Common myeloid progenitor, CD34-positive (primary cell): Measurements from ENCODE around the gene SEC14L2.
"Not testable (repeated sequence)": the region's sequence is repeated elsewhere in the genome, so short reads cannot be mapped to it uniquely, and the experiment has no call there.

Source experiments
- CTCF ChIA-PET: fragments of 350-600 bp; sonication (Branson Sonifier 250); formaldehyde crosslinking; loops from one replicate; lab custom pipeline; 2021; ENCODE audit warnings: antibody characterized with exemption; lab: Charles Lee
- POLR2A ChIA-PET: fragments of 350-600 bp; sonication (Branson Sonifier 250); formaldehyde crosslinking; loops from one replicate; lab custom pipeline; 2021; ENCODE audit warnings: antibody characterized with exemption; lab: Charles Lee
- DNase-seq, 3 donors: peaks; one replicate each; pipeline versions ENCODE4 v3.0.0 to v3.0.0-alpha.2; 2013
- H3K27ac ChIP-seq, 2 experiments: 1 replicate in 1 of 2; 2 replicates in 1 of 2; pipeline ENCODE4 v1.7.0; 2013; ENCODE audit warnings: inconsistent platforms in 2 of 2, low read length in 2 of 2, mild to moderate bottlenecking in 2 of 2, low read depth in 1 of 2, moderate library complexity in 1 of 2; ENCODE audit not compliant: severe bottlenecking in 2 of 2, insufficient read depth in 1 of 2, poor library complexity in 1 of 2
- H3K27me3 ChIP-seq, 5 experiments: replicated peaks in 2 of 5; 1 replicate in 3 of 5; 2 replicates in 2 of 5; pipeline versions ENCODE4 v1.6.1 to v1.7.0; 2013; ENCODE audit warnings: low read length in 4 of 5, mild to moderate bottlenecking in 2 of 5, moderate library complexity in 2 of 5, inconsistent platforms in 1 of 5; ENCODE audit not compliant: insufficient read depth in 5 of 5, control insufficient read depth in 4 of 5
- H3K36me3 ChIP-seq, 4 experiments: 1 replicate in 2 of 4; 2 replicates in 2 of 4; pipeline versions ENCODE4 v1.6.1 to v1.7.0; 2013; ENCODE audit warnings: low read length in 3 of 4, control low read depth in 1 of 4, mild to moderate bottlenecking in 1 of 4; ENCODE audit not compliant: control insufficient read depth in 4 of 4, insufficient read depth in 4 of 4
- H3K4me1 ChIP-seq, 4 experiments: 1 replicate in 3 of 4; 2 replicates in 1 of 4; pipeline versions ENCODE4 v1.6.1 to v1.7.1; 2013; ENCODE audit warnings: low read length in 3 of 4, mild to moderate bottlenecking in 3 of 4, control low read depth in 1 of 4, inconsistent platforms in 1 of 4, moderate library complexity in 1 of 4; ENCODE audit not compliant: control insufficient read depth in 4 of 4, insufficient read depth in 4 of 4; ENCODE audit errors: control extremely low read depth in 1 of 4
- H3K4me3 ChIP-seq, 7 experiments: 1 replicate in 4 of 7; 2 replicates in 3 of 7; pipeline versions ENCODE4 v1.5.1 to v1.7.0; 2013; ENCODE audit warnings: mild to moderate bottlenecking in 7 of 7, low read length in 6 of 7, moderate library complexity in 6 of 7, inconsistent platforms in 2 of 7, low read depth in 2 of 7, control low read depth in 1 of 7; ENCODE audit not compliant: insufficient read depth in 4 of 7, control insufficient read depth in 1 of 7; ENCODE audit errors: extremely low read depth in 1 of 7
- H3K9me3 ChIP-seq, 5 experiments: 1 replicate in 4 of 5; 2 replicates in 1 of 5; pipeline versions ENCODE4 v1.6.1 to v1.7.1; 2013; ENCODE audit warnings: low read length in 4 of 5, mild to moderate bottlenecking in 2 of 5, inconsistent platforms in 1 of 5, low read depth in 1 of 5, moderate library complexity in 1 of 5; ENCODE audit not compliant: control insufficient read depth in 4 of 5, insufficient read depth in 2 of 5; ENCODE audit errors: control extremely low read depth in 1 of 5
- WGBS: methylation state at CpG from one replicate; pipeline ENCODE4 v1.1.5; 2013; ENCODE audit not compliant: insufficient coverage; 5-methylcytosine and 5-hydroxymethylcytosine counted together

The SEC14L2 gene

DNA sequence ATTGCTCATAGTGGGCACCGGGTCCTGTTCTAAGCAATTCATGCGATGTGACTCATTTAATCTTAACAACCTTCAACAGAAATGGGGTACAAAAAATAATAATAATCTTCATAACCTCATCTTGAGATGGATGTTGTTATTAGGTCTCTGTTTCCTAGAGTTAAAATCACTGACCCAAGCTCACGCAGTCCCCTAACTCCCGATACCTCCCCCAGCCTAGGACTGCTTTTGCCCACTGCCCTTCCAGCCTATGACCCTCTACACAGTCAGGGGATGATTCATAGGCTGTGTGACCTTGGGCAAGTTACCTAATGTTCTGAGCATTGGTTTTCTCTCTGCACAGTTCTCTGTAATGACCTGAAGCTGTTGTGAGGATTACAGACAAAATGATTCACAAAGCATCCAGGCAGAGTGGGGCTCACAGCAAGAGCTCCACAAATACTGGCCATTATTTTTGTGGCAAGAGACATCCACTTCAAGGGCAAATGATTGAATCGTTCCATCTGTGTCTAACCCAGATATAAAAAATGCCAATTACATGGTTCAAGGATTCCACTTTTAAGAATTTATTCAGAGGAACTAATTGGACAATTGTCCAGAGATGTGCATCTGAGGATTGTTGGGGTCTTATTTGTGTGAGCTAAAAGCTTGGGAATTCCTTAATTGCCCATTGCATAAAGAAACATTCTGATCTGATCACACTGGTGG, 48.8 kb downstream of the SEC14L2 start:
- POLR2A ChIA-PET = no interaction called here
- Histone ChIP-seq H3K27me3 (peaks cover 0 to 12% (median 0%) of the 10 kb centered on the region in 5 experiments), H3K4me3 (no peak overlapping the region), H3K9me3 (no peaks in the 10 kb centered on the region), H3K36me3 (no peaks in the 10 kb centered on the region), H3K4me1 (peaks cover 0 to 9% (median 4%) of the 10 kb centered on the region in 4 experiments), H3K27ac (no peak overlapping the region)
- 100% methylated on average over 2 of the region's 5 CpGs for WGBS
- CTCF ChIA-PET = interaction anchor here (0.9 to 3.3 kb wide), 17 partner anchors 8 to 309 kb away, joined by 3 to 23 read pairs (median 4); partner anchors contain the start of gene SEC14L3
- DNase-seq = no peak

DNA sequence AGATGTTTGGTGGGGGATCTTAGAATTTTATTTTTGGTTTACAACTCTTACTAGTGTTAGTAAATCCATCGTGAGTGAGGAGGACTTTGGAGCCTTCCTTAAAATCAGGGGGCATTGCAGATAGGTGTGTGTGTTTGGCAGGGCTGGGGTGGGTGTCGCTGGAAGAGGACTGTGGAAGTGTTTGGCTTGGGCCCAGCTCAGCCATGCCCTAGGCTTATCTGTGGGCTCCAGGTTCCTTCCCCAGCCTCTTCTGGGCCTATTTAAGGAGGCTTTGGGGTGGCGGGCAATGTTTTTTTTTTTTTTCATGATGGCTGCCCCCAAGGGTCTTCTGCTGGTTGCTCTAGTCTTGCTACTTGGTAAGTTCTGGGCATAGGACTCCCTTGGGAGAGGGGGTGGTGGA, 50.8 kb downstream of the SEC14L2 start:
- H3K27ac ChIP-seq = no peak overlapping the region
- ChIA-PET CTCF (no interaction called here), POLR2A (no interaction called here)
- no peaks in the 10 kb centered on the region for H3K36me3 ChIP-seq
- H3K27me3 ChIP-seq = peaks cover 0 to 12% (median 0%) of the 10 kb centered on the region in 5 experiments
- WGBS = 67% methylated on average over 1 of the region's 3 CpGs
- H3K9me3 ChIP-seq = no peaks in the 10 kb centered on the region
- no peak overlapping the region for H3K4me3 ChIP-seq
- H3K4me1 ChIP-seq = peaks cover 0 to 5% (median 0%) of the 10 kb centered on the region in 4 experiments
- no peak for DNase-seq

DNA sequence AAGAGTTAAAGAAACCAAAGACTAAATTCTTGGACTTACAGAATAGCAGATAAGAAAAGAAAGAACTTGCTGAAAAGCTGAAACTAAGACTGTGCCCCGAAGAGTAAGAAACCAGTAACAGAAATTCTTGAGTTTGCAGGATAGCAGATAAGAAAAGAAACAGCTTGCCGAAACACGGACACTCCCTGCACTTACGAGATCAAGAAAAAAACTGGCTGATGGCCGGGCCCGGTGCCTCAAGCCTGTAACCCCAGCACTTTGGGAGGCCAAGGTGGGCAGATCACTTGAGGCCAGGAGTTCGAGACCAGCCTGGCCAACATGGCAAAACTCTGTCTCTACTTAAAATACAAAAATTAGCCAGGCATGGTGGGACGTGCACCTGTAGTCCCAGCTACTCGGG, 54.7 kb downstream of the SEC14L2 start:
- CTCF ChIA-PET, H3K9me3 ChIP-seq, H3K4me3 ChIP-seq, H3K4me1 ChIP-seq, H3K27ac ChIP-seq, H3K36me3 ChIP-seq, H3K27me3 ChIP-seq, POLR2A ChIA-PET: not testable (repeated sequence)
- peak in 2 of 3 donors; percentile 42 to 64 for DNase-seq
- 75% methylated on average over 7 of the region's 9 CpGs for WGBS

- peaks cover 0 to 4% (median 0%) of the 10 kb centered on the region in 5 experiments for H3K9me3 ChIP-seq
- POLR2A ChIA-PET = no interaction called here
Measured at GRCh38 chr22:30452861-30453260, 56.0 kb downstream of the SEC14L2 start.

DNA sequence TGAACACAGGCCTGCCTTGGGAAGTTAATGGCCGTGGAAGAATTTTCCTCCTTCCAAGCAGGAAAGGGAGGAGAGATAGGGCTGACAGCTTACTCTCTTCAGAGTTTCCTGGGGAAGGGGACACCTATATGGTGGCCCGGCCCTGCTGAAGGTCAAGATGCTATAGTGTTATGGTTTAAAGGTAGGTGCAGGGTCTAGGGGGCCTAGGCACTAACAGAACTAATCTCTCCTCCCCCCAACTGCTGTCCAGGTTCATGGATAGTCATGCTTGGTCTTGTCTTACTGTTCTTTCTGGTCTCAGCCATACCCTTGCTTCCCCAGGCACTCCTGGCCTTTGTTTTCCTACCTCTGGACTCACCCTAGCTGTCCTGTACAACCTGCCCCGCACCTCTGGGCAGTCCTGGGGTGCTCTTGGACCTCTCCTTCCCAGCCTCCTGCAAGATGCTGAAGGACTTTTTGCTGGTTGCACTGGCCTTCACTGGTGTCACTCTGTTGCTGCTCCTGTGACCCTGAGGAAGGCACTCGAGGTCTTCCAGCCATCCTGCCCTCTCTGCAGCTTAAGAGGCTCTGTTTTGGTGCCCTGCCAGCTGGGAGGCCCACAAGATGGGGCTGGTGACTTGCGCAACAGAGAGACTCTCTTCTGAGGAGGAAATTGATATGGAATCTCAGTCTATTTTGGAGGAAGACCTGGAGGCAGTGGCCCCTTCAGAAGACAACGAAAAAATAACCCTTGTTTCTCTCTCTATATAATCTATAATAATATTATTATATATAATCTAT, 57.1 kb downstream of the SEC14L2 start:
- Histone ChIP-seq H3K27ac (no peak overlapping the region), H3K4me3 (no peak overlapping the region), H3K27me3 (peaks cover 0 to 4% (median 0%) of the 10 kb centered on the region in 5 experiments), H3K4me1 (no peaks in the 10 kb centered on the region), H3K9me3 (peaks cover 0 to 4% (median 0%) of the 10 kb centered on the region in 5 experiments), H3K36me3 (no peaks in the 10 kb centered on the region)
- DNase-seq = peak; percentile 38 to 73 (median 61)
- 73% methylated on average over 3 of the region's 6 CpGs for WGBS
- CTCF ChIA-PET = interaction anchor here (0.9 to 1.7 kb wide), 3 partner anchors 9 to 30 kb away, joined by 3 to 6 read pairs (median 4); no protein-coding TSS in a partner anchor
- POLR2A ChIA-PET = no interaction called here

More at GRCh38 chr22:30452861-30453260, 56.0 kb downstream of the SEC14L2 start:
- 100% methylated on average over 4 of the region's 6 CpGs for WGBS
- Histone ChIP-seq H3K4me1 (no peaks in the 10 kb centered on the region), H3K36me3 (no peaks in the 10 kb centered on the region), H3K27ac (no peak overlapping the region), H3K4me3 (no peak overlapping the region), H3K27me3 (peaks cover 0 to 4% (median 0%) of the 10 kb centered on the region in 5 experiments)
- CTCF ChIA-PET = interaction anchor here (0.9 to 1.7 kb wide), 3 partner anchors 8 to 31 kb away, joined by 3 to 6 read pairs (median 4); no protein-coding TSS in a partner anchor
- no peak for DNase-seq

DNA sequence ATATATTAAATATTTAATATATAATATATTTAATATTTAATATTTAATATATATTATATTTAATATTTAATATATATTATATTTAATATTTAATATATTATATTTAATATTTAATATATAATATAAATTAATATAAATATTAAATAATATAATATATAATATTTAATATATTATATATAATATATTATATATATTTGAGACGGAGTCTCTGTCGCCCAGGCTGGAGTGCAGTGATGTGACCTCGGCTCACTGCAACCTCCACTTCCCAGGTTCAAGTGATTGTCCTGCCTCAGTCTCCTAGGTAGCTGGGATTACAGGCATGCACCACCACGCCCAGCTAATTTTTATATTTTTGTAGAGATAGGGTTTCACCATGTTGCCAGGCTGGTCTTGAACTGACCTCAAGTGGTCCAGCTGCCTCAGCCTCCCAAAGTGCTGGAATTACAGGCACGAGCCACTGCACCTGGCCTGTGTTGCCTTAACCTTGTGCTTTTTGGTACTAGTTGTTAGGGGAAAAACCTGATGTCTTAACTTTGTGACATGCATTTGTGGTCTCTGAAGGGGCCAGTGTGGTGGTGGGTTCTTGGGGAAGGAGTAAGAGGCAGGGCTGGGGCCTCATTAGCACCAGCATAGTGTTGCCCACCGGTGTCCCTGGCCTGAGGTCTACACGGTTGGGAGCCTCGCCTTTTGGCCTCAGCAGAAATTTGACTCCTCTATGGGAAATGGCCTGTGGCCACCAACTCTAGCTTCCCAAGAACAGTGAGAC, 58.4 kb downstream of the SEC14L2 start:
- no peaks in the 10 kb centered on the region for H3K4me1 ChIP-seq
- POLR2A ChIA-PET = no interaction called here
- H3K27ac ChIP-seq = no peak overlapping the region
- CTCF ChIA-PET = interaction anchor here (1.1 kb wide), 1 partner anchor 63 kb away, joined by 4 read pairs; no protein-coding TSS in a partner anchor
- H3K4me3 ChIP-seq = no peak overlapping the region
- H3K36me3 ChIP-seq = no peaks in the 10 kb centered on the region
- peaks cover 0 to 4% (median 0%) of the 10 kb centered on the region in 5 experiments for H3K27me3 ChIP-seq
- peaks cover 0 to 4% (median 0%) of the 10 kb centered on the region in 5 experiments for H3K9me3 ChIP-seq
- 96% methylated on average over 6 of the region's 8 CpGs for WGBS
- DNase-seq = peak in 2 of 3 donors; percentile 52 to 68
